Activated gamma-delta T cell treated with Interleukin-2 at 50 U/mL for 16 hours (primary cell): ENCODE measurements around the gene C4BPA.

Source experiments
- DNase-seq: peaks from one replicate; pipeline ENCODE4 v3.0.0-alpha.2; 2020

C4BPA gene

DNA sequence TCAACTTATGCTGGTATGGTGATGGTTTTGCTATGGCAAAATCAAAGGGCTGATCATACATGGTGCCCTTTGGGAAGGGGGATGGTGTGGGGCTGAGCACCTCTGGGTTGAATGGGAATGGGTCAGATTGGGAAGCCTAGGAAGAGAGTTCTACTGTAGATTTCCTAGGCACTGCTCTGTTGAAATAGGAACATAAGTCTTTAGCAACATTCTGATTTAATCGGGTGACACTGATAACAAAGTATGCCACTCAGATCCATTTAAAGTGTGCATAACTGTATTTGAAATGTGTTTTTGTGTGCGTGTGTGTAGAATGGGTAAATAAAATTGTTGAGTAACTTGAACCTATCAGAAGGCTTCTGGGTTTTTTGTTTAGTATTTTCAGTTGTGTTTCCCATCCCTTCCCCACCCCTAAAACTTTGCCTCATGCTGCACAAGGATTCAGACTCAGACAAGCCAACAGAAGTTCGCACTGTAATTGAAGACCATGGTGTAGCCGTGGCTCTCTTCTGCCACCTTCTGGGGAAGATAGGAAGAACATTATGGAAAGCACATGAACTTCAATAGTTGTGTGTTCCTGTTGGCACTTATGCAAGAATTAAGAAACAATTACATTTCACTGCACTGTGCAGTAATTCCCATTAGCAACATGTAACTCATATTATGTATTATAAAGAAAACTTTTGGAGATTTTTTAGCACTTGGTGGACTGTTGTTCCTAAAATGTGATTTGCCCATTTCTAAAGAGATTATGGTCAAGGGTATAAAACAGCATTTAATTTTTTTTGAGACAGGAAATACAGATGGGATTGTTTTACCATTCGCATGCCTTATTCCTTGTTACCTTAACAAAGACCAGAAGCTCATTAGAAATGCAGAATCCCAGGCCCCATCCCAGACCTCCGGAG is 26.3 kb upstream of the C4BPA start:
- DNase-seq: peak; percentile 65

DNA sequence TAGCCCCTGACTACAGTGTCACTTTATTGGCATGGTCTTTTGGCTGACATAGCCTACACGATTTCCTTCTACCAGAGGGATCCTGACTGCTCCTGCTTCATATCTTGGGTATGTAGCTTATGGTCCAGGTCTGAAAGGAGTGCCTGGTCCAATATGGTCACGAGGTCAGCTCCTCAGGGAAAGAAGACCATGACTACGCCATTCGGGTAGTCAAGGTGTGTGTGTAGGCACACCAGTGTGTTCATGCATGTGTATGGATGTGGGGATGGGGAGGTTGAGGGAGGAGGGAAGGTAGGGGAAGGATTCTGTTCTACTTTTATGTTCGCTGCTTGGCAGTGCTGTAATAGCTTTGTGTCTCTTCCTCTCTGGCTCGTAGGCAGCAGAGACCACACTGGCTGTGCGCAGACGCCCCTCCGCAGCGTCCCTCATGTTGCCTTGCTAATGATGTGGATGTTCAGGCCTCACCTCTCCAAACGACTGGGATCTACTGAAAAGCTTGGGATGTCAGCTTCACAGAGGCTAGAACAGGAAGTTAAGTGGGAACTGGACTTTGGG is 25.4 kb upstream of the C4BPA start:
- DNase-seq: no peak

- DNase-seq: no peak
Measured at GRCh38 chr1:207079706-207080241, 24.3 kb upstream of the C4BPA start.

GRCh38 chr1:207081088-207081487 is 22.9 kb upstream of the C4BPA start:
- no peak for DNase-seq

DNA sequence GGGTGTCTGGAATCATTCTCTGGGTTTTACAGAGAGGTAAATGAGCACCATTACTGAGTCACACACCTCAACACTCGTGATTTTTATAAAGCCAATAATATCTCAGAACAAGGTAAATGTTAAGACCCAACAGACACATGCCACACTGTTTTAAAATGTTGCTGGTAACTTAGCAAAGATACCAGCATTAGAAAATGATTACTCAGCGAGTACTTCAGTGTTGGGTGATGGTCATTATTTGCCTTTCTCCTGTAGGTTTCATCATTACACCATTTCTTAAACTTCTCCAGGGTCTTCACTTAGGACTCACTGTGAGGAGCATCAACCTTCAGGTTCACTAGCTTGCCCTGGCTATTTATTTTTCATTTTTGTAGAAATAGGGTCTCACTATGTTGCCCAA is 22.2 kb upstream of the C4BPA start:
- no peak for DNase-seq

DNA sequence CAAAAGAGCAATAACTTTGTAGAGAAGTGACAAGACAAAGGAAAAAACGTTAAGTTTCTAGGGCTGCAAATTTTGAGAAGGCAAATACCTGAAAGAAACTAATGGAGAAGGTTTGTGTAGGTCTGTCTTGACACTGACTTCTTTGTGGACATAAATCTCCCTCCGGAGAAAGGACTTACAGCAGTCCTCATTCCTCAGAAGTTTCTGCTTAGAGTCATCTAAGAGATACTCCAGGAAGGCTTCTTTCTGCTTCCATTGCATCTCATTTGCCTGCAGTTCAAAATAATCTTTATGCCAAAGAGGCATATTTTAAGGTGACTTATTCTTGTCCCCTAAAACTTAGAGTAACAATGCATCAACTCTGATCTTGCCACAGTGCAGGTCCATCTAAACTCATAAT is 19.8 kb upstream of the C4BPA start:
- no peak for DNase-seq

DNA sequence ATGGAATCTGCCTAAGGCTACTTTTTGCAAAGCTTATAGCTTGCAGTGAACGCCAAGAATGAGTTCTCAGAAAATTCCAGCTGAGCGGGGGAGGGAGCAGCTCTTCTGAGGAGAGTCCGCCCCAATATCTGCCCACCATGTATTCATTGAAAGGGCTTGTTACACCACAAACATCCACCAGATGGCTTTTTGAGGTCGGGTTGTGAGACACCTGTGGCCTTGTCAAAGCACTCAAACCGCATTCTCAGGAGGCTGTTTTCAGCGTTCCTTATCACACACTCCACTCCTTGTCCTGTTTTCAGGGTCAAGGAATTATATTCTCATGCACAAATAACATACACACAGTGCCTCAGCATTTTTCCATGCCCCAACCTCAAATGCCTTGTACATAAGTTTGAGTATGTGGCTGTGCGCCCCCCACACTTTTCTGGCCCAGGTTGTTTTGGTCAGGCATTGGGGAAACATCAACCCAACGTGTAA is 19.3 kb upstream of the C4BPA start:
- DNase-seq: peak; percentile 60

- no peak for DNase-seq
Measured at GRCh38 chr1:207085887-207086286, 18.1 kb upstream of the C4BPA start.

DNA sequence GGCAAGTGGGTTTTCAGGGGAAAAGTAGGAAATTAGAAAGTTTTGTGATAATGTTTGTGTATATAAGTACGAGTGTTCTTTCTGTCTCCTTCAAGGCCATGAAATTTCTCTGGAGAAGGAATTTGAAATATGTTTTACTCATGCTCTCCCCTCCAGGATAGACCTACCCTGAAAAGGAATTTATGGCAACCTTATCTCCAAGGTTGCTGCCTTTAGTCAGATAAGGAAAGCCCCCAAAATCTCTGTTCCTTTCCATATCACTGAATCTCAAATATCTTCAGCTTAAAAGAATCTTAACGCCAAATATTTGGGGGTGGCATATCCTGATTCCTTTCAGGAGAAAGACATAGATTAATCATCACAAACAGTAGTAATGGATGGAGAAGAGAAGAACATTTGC is 15.9 kb upstream of the C4BPA start:
- no peak for DNase-seq

GRCh38 chr1:207088701-207089626 is 15.1 kb upstream of the C4BPA start, which contains the start of gene C4BPB:
Gene C4BPB, plus strand, starts transcription at chr1:207088860. Its CDS starts 672 bp downstream, at chr1:207089532.
- DNase-seq: no peak

- DNase-seq: no peak
Measured at GRCh38 chr1:207089627-207090355, 14.2 kb upstream of the C4BPA start.

- DNase-seq: no peak
Measured at GRCh38 chr1:207091200-207091908, 12.7 kb upstream of the C4BPA start.

DNA sequence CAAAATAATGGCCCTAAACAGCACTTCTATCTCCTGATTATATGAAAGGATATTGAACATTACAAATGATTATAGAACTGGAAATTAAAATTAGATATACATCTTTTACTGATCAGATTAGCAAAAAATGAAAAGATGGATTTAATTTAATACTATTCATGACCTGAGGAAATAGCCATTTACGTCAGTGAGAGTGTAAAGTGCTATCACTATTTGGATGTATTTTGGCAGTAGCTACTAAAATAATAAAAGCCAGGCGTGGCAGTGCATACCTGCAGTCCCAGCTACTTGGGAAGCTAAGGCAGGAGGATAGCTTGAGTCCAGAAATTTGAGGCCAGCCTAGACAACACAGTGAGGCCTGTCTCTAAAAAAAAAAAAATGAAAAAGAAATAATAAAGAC is 10.1 kb upstream of the C4BPA start:
- DNase-seq: no peak

DNA sequence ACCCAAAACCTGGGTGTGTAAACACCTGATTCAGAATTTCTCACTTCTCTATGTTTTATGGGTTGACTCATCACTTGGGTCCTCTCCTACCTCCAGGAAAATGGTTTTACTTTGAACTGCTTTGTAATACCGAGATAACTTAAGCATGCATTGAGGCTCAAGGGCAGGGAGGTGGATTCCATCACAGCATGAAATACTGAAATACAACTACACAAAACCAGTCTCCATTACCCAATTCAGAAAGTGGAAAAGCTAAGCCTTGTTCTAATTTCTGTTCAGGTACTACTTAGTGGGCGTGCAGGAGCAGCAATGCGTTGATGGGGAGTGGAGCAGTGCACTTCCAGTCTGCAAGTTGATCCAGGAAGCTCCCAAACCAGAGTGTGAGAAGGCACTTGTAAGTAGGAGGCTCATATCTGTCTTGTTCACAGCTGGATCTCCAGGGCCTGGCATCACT is 6.1 kb upstream of the C4BPA start:
- DNase-seq: no peak

GRCh38 chr1:207101720-207102119 is 2.3 kb upstream of the C4BPA start:
- no peak for DNase-seq

- no peak for DNase-seq
Measured at GRCh38 chr1:207102146-207102545, 1.9 kb upstream of the C4BPA start.

- DNase-seq: no peak
Measured at GRCh38 chr1:207102659-207103058, 1.4 kb upstream of the C4BPA start.

DNA sequence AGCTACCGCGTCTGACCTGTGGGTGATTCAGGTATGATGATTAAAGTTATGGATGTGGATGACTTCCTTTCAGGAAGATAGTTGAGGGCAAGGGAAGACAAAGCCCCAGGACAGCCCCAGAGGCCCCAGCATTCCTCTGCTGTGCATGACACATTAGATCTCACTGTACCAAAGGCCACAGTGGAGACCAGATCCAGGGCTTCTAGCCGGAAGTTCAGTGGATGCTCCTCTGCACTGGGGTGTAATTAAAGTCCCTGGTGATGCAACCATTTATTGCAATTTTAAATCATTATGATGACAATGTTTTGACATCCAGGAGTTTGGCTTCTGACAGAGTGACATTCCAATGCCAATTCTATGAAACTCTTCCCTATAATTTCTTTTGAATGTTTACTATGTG is 5.0 kb downstream of the C4BPA start:
- DNase-seq: no peak

GRCh38 chr1:207112616-207113296 is 8.7 kb downstream of the C4BPA start:
- DNase-seq: no peak

DNA sequence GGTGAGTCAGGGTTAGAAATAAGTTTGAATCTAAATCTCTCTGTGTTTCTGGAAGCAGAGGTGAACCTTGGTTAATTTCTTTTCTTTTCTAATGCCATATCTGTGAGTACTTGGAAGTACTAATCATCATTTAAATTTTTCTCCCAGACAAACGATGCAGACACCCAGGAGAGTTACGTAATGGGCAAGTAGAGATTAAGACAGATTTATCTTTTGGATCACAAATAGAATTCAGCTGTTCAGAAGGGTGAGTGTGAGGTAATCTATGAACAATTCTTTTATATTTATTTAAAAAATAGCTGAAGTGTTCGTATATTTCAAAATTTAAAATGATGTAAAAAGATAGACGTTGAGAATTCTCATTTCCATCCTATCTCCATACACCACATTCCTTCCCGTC is 11.2 kb downstream of the C4BPA start:
- DNase-seq: no peak

GRCh38 chr1:207124389-207124788 is 20.4 kb downstream of the C4BPA start:
- DNase-seq: no peak
